Erythroblast (primary cell): ENCODE data around the gene SNX14.
A peak's percentile ranks its signal among the peaks of the same experiment; 100 is the strongest.
"Not testable (repeated sequence)": the region's sequence is repeated elsewhere in the genome, so short reads cannot be mapped to it uniquely, and the experiment has no call there.

Experiments
- DNase-seq, 2 experiments: peaks; one replicate each; lab custom pipeline; 2025; lab: John Stamatoyannopoulos, UW
- GATA1 ChIP-seq: IDR thresholded peaks from 2 replicates; pipeline ENCODE4 v1.6.1; 2011; ENCODE audit warnings: low read depth, mild to moderate bottlenecking, control low read depth, low read length, moderate library complexity
- POLR2A ChIP-seq: IDR thresholded peaks from 2 replicates; pipeline ENCODE4 v1.6.1; 2011; ENCODE audit warnings: mild to moderate bottlenecking, low read length

The SNX14 gene

GRCh38 chr6:85574932-85575598 is 18.6 kb downstream of the SNX14 start:
- TF ChIP-seq GATA1 (no peak), POLR2A (no peak)
- no peak for DNase-seq

DNA sequence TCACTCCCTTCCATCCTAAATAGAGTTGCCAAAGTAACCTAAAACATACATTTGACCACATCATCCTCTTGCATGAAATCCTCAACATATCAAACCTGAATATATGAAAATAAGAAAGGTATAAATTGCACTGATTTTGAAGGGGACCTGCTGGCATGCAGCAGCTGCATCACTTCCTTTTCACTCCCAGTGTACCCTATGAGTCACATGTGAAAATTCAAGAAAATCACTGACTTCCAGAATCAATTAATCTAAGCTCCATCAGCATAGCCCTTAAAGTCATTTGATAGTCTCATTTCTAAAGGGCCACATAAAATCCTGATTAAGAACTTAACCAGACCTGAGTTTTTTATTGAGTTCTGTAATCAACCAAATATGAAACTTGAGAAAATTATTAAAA is 24.3 kb downstream of the SNX14 start:
- no peak for DNase-seq
- TF ChIP-seq POLR2A = no peak
- no peak for TF ChIP-seq GATA1

DNA sequence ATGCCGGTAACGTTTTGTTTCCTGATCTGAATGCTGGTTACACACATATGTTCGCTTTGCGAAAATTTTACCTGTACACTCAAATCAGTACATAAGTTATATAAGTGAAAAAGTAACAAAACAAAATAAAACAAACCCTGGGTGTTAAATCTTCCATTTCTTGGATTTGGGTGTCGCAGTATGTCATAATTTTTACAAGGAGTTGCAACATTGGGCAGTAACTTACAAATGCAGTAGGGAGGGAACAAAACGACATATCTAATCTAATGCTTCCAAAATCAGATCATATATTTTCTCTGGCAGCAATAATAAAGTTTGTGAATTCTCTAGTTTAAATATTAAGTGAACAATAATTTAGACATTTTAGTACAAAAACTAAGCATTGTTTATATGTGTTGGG is 25.2 kb downstream of the SNX14 start:
- peak in 1 of 2 experiments; percentile 22 for DNase-seq
- TF ChIP-seq POLR2A (no peak), GATA1 (no peak)

DNA sequence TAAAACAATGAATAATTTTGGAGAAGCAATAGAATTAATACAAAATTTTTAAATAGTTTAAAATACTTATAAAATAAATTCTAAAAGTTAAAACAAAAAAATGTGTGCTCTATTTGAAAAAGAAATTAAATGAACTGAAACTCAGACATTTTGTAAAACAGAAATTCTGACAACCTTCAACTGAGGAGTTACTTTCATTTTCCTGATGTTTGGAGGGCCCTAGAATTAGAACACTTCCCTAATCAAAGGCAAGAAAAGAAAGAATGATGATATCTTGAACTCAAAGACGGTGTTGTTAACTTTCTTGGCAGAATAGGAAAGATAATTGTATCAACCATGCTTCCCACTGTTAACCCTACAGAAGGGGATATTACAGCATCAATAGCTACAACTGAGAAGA is 27.9 kb downstream of the SNX14 start:
- DNase-seq = no peak
- TF ChIP-seq POLR2A (no peak), GATA1 (no peak)

GRCh38 chr6:85564223-85564622 is 29.4 kb downstream of the SNX14 start:
- DNase-seq = not testable (repeated sequence)

DNA sequence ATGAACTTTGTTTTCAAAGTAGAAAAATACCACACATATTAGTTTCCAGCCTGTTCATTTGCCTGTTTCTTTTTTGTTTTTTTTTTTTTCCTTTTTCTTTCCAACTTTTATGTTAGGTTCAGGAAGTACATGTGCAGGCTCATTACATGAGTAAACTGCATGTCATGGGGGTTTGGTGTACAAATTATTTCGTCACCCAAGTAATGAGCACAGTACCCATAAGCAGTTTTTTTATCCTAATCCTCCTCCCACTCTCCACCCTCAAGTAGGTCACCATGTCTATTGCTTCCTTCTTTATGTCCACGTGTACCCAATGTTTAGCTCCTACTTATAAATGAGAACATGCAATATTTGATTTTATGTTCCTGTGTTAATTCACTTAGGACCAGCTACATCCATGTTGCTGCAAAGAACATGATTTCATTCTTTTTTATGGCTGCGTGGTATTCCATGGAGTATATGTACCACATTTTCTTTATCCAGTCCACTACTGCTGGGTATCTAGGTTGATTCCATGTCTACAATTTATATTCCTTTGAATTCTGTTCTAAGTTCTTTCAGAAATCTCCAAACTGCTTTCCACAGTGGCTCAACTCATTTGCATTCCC is 31.8 kb downstream of the SNX14 start:
- DNase-seq = peak in 1 of 2 experiments; percentile 2
- TF ChIP-seq GATA1 (no peak), POLR2A (no peak)

DNA sequence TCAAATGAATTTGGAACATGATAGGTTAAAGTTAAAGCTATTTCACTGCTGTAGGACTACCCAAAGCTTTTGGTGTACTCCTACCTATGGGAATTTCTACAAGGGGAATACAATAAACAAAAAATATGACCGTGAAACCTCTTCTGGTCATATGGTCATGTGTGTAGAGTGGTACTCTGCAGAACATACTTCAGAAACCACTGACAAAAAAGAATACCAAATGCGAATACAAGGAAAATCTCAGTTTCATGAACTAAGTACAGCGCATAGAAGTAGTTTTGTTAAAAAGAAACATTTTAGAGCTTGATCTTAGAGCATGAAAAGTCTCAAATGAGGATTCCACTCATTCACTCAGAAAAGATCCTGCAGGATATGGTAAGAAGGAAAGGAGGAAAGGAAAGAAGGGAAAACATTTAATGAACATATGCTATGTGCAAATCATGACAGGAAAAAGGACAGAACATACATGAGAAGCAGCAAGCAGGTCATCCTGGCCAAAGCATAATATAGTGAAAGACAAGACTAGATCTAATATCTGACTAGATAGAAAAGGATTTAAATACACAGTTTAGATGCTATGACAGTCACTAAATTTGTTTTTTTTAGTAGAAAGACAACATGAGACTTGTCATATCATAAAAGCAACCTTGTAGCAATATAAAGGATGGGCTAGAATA is 36.5 kb downstream of the SNX14 start:
- no peak for DNase-seq
- no peak for TF ChIP-seq GATA1

- TF ChIP-seq GATA1 (no peak), POLR2A (no peak)
- no peak for DNase-seq
Observed at GRCh38 chr6:85552652-85553051, 41.0 kb downstream of the SNX14 start.

DNA sequence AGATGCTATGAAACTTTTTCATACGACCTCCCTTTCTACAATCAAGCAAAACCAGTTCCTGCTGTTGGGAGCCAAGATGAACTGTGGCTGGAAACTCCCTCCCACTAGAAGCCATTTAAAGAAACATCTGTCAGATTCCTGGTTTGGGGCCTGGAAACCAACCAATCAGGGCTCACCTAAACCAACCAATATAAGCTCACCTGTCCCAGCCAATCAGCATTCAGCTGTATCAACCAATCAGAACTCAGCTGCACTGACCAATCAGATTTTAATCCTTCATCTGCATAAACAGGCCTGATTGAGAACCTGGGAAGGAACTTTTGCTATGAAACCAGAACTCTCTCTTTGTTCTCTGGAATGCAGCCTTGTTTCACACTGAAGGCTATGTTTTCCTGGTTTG is 42.4 kb downstream of the SNX14 start:
- TF ChIP-seq POLR2A = no peak
- no peak for TF ChIP-seq GATA1
- DNase-seq = peak; percentile 35 to 36

DNA sequence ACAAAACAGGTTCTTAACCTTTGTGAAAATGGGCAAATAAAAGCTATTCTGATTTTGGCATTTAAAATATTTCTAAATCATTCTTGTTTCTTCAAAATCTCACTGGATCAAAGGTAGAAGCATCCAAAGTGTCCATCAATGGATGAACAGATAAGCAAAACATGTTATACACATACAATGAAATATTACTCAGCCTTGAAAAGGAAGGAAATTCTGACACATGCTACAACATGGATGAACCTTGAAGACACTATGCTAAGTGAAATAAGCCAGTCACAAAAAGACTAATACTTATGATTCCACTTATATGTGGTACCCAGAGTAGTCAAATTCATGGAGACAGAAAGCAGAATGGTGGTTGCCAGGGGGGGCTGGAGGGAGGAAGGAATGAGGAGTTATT is 45.9 kb downstream of the SNX14 start:
- no peak for DNase-seq
- TF ChIP-seq GATA1 = no peak
- no peak for TF ChIP-seq POLR2A

DNA sequence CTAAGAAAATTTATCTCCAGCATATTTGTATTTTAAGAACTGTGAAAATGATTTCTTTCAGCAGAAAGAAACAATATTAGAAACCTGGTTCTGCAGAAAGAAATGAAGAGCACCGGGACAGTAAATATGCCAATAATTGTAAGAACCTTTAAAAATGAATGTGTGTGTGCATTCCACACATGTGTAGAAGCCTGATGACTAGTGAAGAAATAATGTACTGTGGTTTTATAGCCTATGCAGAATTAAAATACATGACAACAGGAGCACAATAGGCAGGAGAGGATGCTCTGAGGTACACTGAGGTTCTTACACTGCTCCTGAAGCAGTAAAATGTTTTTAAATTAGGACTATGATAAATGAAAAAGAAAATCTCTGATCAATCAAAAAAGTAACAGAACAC is 48.9 kb downstream of the SNX14 start:
- DNase-seq = no peak
- TF ChIP-seq POLR2A = no peak
- no peak for TF ChIP-seq GATA1

- TF ChIP-seq POLR2A = no peak
- no peak for TF ChIP-seq GATA1
- DNase-seq = peak; percentile 8 to 36
Observed at GRCh38 chr6:85537055-85537494, 56.6 kb downstream of the SNX14 start.

DNA sequence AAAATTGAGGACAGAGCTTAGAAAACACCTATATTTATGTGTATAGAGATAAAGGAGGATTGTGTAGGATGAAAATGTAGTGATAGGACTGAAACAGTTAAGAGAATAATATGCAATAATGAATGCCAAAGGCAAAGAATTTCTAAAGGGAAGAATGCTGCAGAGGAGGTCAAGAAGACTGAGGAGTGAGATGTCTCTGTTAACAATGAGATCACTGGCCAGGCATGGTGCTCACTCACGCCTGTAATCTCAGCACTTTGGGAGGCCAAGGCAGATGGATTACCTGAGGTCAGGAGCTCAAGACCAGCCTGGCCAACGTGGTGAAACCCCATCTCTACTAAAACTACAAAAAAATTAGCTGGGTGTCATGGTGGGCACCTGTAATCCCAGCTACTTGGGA is 69.4 kb downstream of the SNX14 start:
- not testable (repeated sequence) for DNase-seq

- no peak for TF ChIP-seq POLR2A
- no peak for TF ChIP-seq GATA1
- DNase-seq = no peak
Observed at GRCh38 chr6:85516168-85516567, 77.5 kb downstream of the SNX14 start.
